WI38 (cell line): ENCODE results near the gene PTPN7.

Experiments
- H3K4me3 ChIP-seq: 2 replicates; pipeline ENCODE4 v1.5.1; 2011; ENCODE audit warnings: low read depth, mild to moderate bottlenecking, control low read depth, low read length
- TF ChIP-seq, protein P1 (sequence below): IDR thresholded peaks from 2 replicates; pipeline ENCODE4 v1.5.1; 2012; ENCODE audit warnings: low read depth, mild to moderate bottlenecking, control low read depth, low read length

Gene PTPN7

DNA sequence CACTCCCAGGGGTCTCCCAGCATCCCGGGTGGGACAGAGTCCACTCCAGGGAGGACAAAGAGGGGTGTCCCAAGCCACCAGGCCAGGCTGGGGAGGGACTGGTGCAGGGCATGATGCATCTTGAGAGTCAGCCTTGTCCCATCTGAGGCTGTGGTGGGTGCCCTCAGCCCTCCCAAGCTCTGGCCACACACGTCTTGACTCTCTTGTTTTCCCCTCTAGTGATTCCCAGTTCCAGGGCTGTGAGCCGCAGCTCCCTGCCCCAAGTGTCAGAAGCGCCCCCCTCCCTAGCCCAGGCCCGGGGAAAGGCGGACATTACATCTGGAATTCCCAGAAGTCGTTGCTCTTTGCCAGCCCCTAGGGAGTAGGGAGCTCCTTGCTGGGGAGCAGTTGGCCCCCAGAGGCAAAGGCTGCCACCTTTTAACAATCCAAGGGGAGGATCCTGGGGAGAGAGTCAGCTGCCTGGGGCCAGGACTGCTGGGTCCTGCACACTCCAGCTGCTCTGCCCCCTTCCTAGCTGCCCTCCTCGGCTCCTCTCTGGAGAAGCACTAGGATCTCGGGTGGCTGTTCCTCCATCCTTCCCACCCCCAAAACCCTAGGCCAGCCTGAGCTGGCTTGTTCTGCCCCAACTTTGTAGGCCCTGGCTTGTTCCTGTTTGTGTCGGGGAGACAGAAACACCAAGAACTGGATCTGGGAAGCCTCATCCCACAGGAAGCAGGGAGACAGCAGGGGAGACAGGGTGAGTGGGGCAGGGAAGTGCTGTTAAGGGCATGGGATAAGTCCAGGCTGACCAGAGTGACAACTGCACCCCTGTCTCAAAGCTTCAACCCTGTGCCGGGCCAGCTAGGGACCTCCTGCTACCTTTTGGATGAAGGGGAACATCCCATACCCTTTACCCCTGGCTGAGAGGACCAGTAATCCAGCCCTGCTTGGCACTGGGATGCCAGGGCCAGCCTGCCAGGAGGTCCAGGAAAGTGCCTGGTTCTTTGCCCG is 3.2 kb upstream of the PTPN7 start:
- TF ChIP-seq, protein P1, sequence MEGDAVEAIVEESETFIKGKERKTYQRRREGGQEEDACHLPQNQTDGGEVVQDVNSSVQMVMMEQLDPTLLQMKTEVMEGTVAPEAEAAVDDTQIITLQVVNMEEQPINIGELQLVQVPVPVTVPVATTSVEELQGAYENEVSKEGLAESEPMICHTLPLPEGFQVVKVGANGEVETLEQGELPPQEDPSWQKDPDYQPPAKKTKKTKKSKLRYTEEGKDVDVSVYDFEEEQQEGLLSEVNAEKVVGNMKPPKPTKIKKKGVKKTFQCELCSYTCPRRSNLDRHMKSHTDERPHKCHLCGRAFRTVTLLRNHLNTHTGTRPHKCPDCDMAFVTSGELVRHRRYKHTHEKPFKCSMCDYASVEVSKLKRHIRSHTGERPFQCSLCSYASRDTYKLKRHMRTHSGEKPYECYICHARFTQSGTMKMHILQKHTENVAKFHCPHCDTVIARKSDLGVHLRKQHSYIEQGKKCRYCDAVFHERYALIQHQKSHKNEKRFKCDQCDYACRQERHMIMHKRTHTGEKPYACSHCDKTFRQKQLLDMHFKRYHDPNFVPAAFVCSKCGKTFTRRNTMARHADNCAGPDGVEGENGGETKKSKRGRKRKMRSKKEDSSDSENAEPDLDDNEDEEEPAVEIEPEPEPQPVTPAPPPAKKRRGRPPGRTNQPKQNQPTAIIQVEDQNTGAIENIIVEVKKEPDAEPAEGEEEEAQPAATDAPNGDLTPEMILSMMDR = no peak
- no peak overlapping the region for H3K4me3 ChIP-seq

DNA sequence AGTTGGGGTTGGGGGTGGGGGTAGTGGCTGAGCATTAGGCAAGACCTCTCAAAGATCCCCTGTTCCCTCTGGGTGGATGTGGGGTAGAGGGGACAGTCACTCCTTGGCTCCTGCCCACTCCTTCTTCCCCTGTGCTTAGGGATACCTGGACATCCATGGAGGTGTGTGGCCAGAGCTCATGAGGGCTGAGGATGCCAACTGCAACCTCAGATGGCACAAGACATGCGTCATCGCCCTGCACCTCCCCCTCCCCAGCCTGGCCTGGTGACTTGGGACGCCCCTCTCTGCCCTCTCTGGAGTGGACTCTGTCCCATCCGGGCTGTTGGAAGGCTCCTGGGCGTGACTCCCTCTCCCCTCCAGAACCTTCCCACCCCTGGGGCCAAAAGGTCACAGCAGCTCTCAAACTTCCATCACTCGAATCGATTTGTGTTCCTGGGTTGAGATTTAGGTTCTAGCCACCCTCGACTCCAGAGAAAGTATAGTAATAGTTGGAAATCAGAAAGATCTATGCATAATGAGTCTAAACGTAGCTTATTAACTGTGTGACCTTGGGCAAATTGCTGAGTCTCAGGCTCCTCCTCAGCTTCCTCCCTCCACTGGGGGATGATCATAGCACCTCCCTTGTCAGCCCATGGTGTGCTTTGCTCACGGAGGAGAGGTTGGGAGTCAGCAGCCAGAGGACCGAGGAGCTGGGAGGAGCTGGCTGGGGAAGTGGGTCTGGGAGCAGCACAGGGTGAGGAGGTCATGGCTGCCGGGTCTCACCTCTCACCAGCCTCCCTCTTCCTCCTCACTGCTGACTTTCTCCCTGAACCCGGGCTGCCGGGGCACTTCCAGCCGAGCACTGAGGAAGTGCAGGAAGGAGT is 2.2 kb upstream of the PTPN7 start:
- TF ChIP-seq, protein P1 = no peak
- H3K4me3 ChIP-seq = no peak overlapping the region

DNA sequence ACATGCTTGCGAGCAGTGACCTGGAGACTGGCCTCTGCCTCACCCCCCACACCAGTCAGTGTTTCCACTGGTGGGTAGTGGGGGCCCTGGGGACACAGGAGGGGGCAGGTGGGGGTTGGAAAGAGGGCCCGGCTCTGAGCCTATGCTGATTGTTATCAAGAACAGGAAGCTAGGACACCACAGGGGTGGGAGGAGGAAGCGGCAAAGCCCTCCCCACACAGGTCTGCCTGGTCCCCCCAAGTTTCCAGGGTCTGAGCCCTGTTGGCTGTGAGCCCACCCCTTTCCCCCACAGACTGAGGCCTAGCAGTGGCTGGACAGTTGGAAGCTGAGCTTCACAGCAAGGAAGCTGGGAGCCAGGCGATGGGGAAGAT is 1.6 kb upstream of the PTPN7 start:
- TF ChIP-seq, protein P1 = no peak
- H3K4me3 ChIP-seq = no peak overlapping the region

DNA sequence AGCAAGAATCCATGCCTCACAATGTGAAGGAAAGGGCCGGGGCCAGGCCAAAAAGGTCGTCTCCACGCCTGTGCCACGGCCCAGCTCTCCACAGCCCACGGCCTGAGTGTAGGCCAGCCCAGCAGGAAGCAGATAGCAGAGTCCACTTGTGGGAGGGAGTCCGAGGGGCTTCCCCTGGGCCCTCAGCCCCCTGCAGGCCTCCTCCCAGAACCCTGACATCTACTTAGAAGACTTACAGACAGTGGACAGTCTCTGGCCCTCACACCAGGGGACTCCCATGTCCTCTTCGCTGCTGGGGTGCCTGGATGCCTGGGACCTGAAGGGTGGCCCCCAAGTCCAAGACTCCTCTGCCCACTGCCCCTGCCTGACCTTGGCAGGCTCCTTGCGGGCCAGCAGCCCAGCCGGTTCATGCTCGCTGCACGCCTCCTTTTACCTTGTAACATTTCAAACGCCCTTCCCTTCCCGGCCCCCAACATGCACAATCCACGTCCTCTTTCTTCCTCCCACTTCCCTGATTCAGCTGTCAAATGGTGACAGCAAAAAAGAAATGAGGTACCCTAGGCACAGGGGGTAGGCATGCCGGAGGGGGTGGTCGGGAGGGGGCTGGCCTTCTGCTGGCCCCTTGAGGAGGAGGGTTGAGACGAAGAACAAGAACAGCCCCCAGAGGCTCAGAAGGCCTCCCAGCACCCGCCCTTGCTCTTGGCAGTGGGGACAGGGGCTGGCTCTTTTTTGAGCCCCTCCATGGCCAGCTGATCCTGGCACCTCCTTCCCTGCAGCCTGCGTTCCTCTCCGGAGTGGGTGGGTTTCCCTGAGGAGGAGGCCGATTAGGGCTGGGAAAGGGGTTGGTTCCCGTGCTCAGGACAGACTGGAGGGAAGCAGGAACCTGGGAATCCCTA is 997 bp upstream of the PTPN7 start:
- H3K4me3 ChIP-seq = no peak overlapping the region
- TF ChIP-seq, protein P1 = no peak

DNA sequence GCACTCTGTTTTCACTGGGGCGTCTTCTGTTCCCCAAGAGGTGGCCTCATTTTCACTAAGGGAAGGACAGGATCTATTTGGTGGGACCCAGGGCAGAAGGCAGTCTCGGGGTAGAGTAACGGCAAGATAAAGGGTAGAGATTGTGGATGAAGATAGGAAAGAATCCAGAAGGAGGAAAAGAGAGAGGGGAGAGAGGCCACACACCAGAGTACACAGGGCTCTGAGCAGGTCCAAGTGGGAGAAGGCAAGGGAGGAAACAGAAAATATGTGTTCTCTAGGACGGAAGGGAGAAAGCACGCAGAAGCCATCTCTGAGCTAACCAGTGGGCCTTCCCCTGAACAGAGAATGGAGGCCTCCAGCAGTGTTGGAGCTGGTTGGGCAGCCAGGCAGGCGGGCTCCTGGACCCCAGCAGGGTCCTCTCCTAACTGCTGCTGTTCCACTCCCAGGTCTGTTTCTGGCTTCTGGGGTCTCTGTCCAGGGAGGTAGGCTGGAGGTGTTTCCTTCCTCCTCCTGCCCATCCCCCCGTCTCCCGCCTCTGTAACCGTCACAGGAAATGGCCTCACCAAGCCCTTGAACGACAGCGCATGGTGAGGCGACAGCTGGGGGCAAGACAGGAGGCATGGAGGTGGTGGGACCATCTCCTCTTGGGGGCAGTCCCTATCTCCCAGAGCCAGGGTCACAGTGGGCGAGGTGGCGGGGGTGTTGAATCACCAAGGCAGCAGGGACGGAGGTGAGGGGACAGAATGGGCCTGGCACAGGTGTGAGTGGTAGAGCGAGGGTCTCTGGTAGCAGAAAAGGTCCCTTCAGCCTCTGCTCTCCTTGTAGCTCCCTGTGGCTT is 649 bp downstream of the PTPN7 start:
- TF ChIP-seq, protein P1 = no peak
- no peak overlapping the region for H3K4me3 ChIP-seq
